ENCODE data around the gene TCF19. TPM values are rescaled to one million over a fixed set of nuclear protein-coding genes. Genes with fewer than 3 reads are reported as not detected.

Gene TCF19
- 8.8 TPM for polyA plus RNA-seq (2013, experiment 1 of 2)
- polyA plus RNA-seq (2013, experiment 2 of 2) = 8.7 TPM

GRCh38 chr6:31158140-31158862 lies at the start of gene TCF19:
Gene TCF19, plus strand, starts transcription at chr6:31158589. Its CDS starts 881 bp downstream, at chr6:31159470.
- peak within 1 kb of the TSS; percentile 66; the same call in 1 of the 2 replicates for H3K27ac ChIP-seq (ENCODE audit: low read depth, low read length)
- peaks cover 12% of the 10 kb centered on the region; the same call in 1 of the 2 replicates for H3K4me1 ChIP-seq (ENCODE audit: insufficient read depth, low read length)
- WGBS = under 1% methylated on average over 65 of the region's 65 CpGs
- H3K27me3 ChIP-seq (ENCODE audit: insufficient read depth, low read length) = peaks cover 4% of the 10 kb centered on the region; the same call in 1 of the 2 replicates
- H3K4me3 ChIP-seq (ENCODE audit: low read length) = peak within 1 kb of the TSS; percentile 80
- peak within 1 kb of the TSS; percentile 66 for H3K9ac ChIP-seq (ENCODE audit: low read depth, low read length)
- no peaks in the 10 kb centered on the region for H3K9me3 ChIP-seq (ENCODE audit: insufficient read depth, low read depth, low read length)
- peaks cover 49% of the 10 kb centered on the region for H3K36me3 ChIP-seq (ENCODE audit: insufficient read depth, low read length)

GRCh38 chr6:31110825-31111582 lies 47.4 kb upstream of the TCF19 start:
- Histone ChIP-seq H3K9me3 (ENCODE audit: insufficient read depth, low read depth, low read length) (no peaks in the 10 kb centered on the region), H3K4me3 (ENCODE audit: low read length) (no peak overlapping the region), H3K4me1 (ENCODE audit: insufficient read depth, low read length) (peaks cover 28% of the 10 kb centered on the region), H3K36me3 (ENCODE audit: insufficient read depth, low read length) (no peaks in the 10 kb centered on the region), H3K9ac (ENCODE audit: low read depth, low read length) (no peak overlapping the region), H3K27me3 (ENCODE audit: insufficient read depth, low read length) (peaks cover 9% of the 10 kb centered on the region), H3K27ac (ENCODE audit: low read depth, low read length) (no peak overlapping the region; the same call in 1 of the 2 replicates)
- 56% methylated on average over 11 of the region's 11 CpGs for WGBS

GRCh38 chr6:31111712-31112111 lies 46.7 kb upstream of the TCF19 start:
- no peaks in the 10 kb centered on the region for H3K9me3 ChIP-seq (ENCODE audit: insufficient read depth, low read depth, low read length)
- H3K36me3 ChIP-seq (ENCODE audit: insufficient read depth, low read length) = no peaks in the 10 kb centered on the region
- peaks cover 28% of the 10 kb centered on the region for H3K4me1 ChIP-seq (ENCODE audit: insufficient read depth, low read length)
- H3K4me3 ChIP-seq (ENCODE audit: low read length) = no peak overlapping the region
- no peak overlapping the region for H3K9ac ChIP-seq (ENCODE audit: low read depth, low read length)
- 86% methylated on average over 13 of the region's 13 CpGs for WGBS
- H3K27me3 ChIP-seq (ENCODE audit: insufficient read depth, low read length) = peaks cover 9% of the 10 kb centered on the region
- no peak overlapping the region for H3K27ac ChIP-seq (ENCODE audit: low read depth, low read length)

- H3K27ac ChIP-seq (ENCODE audit: low read depth, low read length) = no peak within 1 kb of the TSS
- H3K9me3 ChIP-seq (ENCODE audit: insufficient read depth, low read depth, low read length) = no peaks in the 10 kb centered on the region
- no peaks in the 10 kb centered on the region for H3K36me3 ChIP-seq (ENCODE audit: insufficient read depth, low read length)
- 77% methylated on average over 4 of the region's 5 CpGs for WGBS
- H3K27me3 ChIP-seq (ENCODE audit: insufficient read depth, low read length) = peaks cover 9% of the 10 kb centered on the region
- H3K4me3 ChIP-seq (ENCODE audit: low read length) = no peak within 1 kb of the TSS
- peaks cover 28% of the 10 kb centered on the region for H3K4me1 ChIP-seq (ENCODE audit: insufficient read depth, low read length)
- no peak within 1 kb of the TSS for H3K9ac ChIP-seq (ENCODE audit: low read depth, low read length)
Measured at GRCh38 chr6:31112478-31112877, 45.9 kb upstream of the TCF19 start, which contains the start of gene C6orf15. Gene C6orf15, minus strand, starts transcription at chr6:31112575. Its CDS starts 20 bp downstream, at chr6:31112555.

- peaks cover 28% of the 10 kb centered on the region for H3K4me1 ChIP-seq (ENCODE audit: insufficient read depth, low read length)
- H3K36me3 ChIP-seq (ENCODE audit: insufficient read depth, low read length) = no peaks in the 10 kb centered on the region
- no peak overlapping the region for H3K27ac ChIP-seq (ENCODE audit: low read depth, low read length)
- H3K27me3 ChIP-seq (ENCODE audit: insufficient read depth, low read length) = peaks cover 9% of the 10 kb centered on the region
- H3K4me3 ChIP-seq (ENCODE audit: low read length) = no peak overlapping the region
- WGBS = 36% methylated on average over 7 of the region's 7 CpGs
- no peak overlapping the region for H3K9ac ChIP-seq (ENCODE audit: low read depth, low read length)
- H3K9me3 ChIP-seq (ENCODE audit: insufficient read depth, low read depth, low read length) = no peaks in the 10 kb centered on the region
Measured at GRCh38 chr6:31113861-31114540, 44.4 kb upstream of the TCF19 start.

- Histone ChIP-seq H3K27me3 (ENCODE audit: insufficient read depth, low read length) (peaks cover 9% of the 10 kb centered on the region), H3K4me3 (ENCODE audit: low read length) (no peak within 1 kb of the TSS), H3K4me1 (ENCODE audit: insufficient read depth, low read length) (peaks cover 28% of the 10 kb centered on the region), H3K27ac (ENCODE audit: low read depth, low read length) (no peak within 1 kb of the TSS), H3K9me3 (ENCODE audit: insufficient read depth, low read depth, low read length) (no peaks in the 10 kb centered on the region), H3K9ac (ENCODE audit: low read depth, low read length) (no peak within 1 kb of the TSS), H3K36me3 (ENCODE audit: insufficient read depth, low read length) (no peaks in the 10 kb centered on the region)
- WGBS = 50% methylated on average over 3 of the region's 3 CpGs
Measured at GRCh38 chr6:31114541-31114878, 43.9 kb upstream of the TCF19 start, which contains the start of gene PSORS1C1. Gene PSORS1C1, plus strand, starts transcription at chr6:31114800. Its CDS starts 14,833 bp downstream, at chr6:31129633.

- H3K4me3 ChIP-seq (ENCODE audit: low read length) = no peak overlapping the region
- no peaks in the 10 kb centered on the region for H3K9me3 ChIP-seq (ENCODE audit: insufficient read depth, low read depth, low read length)
- no peak overlapping the region for H3K9ac ChIP-seq (ENCODE audit: low read depth, low read length)
Measured at GRCh38 chr6:31114970-31115849, 43.2 kb upstream of the TCF19 start.

GRCh38 chr6:31115941-31116560 lies 42.3 kb upstream of the TCF19 start:
- peaks cover 4% of the 10 kb centered on the region; the same call in 1 of the 2 replicates for H3K27me3 ChIP-seq (ENCODE audit: insufficient read depth, low read length)
- WGBS = 92% methylated on average over 12 of the region's 12 CpGs
- no peak overlapping the region for H3K27ac ChIP-seq (ENCODE audit: low read depth, low read length)
- H3K9me3 ChIP-seq (ENCODE audit: insufficient read depth, low read depth, low read length) = no peaks in the 10 kb centered on the region
- no peak overlapping the region for H3K4me3 ChIP-seq (ENCODE audit: low read length)
- no peak overlapping the region for H3K9ac ChIP-seq (ENCODE audit: low read depth, low read length)
- no peaks in the 10 kb centered on the region for H3K36me3 ChIP-seq (ENCODE audit: insufficient read depth, low read length)
- peaks cover 17% of the 10 kb centered on the region; the same call in 1 of the 2 replicates for H3K4me1 ChIP-seq (ENCODE audit: insufficient read depth, low read length)

More at GRCh38 chr6:31114970-31115849, 43.2 kb upstream of the TCF19 start:
- Histone ChIP-seq H3K36me3 (ENCODE audit: insufficient read depth, low read length) (no peaks in the 10 kb centered on the region), H3K4me1 (ENCODE audit: insufficient read depth, low read length) (peaks cover 26% of the 10 kb centered on the region), H3K27ac (ENCODE audit: low read depth, low read length) (no peak overlapping the region), H3K27me3 (ENCODE audit: insufficient read depth, low read length) (peaks cover 4% of the 10 kb centered on the region; the same call in 1 of the 2 replicates)
- WGBS = 75% methylated on average over 8 of the region's 9 CpGs

GRCh38 chr6:31116661-31117385 lies 41.6 kb upstream of the TCF19 start:
- H3K27me3 ChIP-seq (ENCODE audit: insufficient read depth, low read length) = peaks cover 4% of the 10 kb centered on the region; the same call in 1 of the 2 replicates
- no peak overlapping the region for H3K9ac ChIP-seq (ENCODE audit: low read depth, low read length)
- H3K36me3 ChIP-seq (ENCODE audit: insufficient read depth, low read length) = no peaks in the 10 kb centered on the region
- H3K27ac ChIP-seq (ENCODE audit: low read depth, low read length) = no peak overlapping the region
- WGBS = 89% methylated on average over 19 of the region's 19 CpGs
- H3K9me3 ChIP-seq (ENCODE audit: insufficient read depth, low read depth, low read length) = no peaks in the 10 kb centered on the region
- H3K4me1 ChIP-seq (ENCODE audit: insufficient read depth, low read length) = peaks cover 16% of the 10 kb centered on the region; the same call in 1 of the 2 replicates
- no peak overlapping the region for H3K4me3 ChIP-seq (ENCODE audit: low read length)
